Measurements from ENCODE around the gene GPR3. TPM values are rescaled to one million over a fixed set of nuclear protein-coding genes. Genes with fewer than 3 reads are reported as not detected.

The GPR3 gene
- total and polyA plus RNA-seq, 2 of the 8 experiments (the other 6 are each of a cell fraction or from before 2014, with no cell fraction given) = 9.9 to 26.5 TPM

- TF ChIP-seq, protein P1, sequence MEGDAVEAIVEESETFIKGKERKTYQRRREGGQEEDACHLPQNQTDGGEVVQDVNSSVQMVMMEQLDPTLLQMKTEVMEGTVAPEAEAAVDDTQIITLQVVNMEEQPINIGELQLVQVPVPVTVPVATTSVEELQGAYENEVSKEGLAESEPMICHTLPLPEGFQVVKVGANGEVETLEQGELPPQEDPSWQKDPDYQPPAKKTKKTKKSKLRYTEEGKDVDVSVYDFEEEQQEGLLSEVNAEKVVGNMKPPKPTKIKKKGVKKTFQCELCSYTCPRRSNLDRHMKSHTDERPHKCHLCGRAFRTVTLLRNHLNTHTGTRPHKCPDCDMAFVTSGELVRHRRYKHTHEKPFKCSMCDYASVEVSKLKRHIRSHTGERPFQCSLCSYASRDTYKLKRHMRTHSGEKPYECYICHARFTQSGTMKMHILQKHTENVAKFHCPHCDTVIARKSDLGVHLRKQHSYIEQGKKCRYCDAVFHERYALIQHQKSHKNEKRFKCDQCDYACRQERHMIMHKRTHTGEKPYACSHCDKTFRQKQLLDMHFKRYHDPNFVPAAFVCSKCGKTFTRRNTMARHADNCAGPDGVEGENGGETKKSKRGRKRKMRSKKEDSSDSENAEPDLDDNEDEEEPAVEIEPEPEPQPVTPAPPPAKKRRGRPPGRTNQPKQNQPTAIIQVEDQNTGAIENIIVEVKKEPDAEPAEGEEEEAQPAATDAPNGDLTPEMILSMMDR (IDR thresholded peaks at IDR 0.05; ENCODE audit: control extremely low read depth in 1 of 3, insufficient read depth in 1 of 3, low read depth in 1 of 3, low read length in 3 of 3) = no peak
- no peak for TF ChIP-seq RNF2 (IDR thresholded peaks at IDR 0.05; ENCODE audit: borderline replicate concordance, low read depth, low read length, missing control alignments, poor library complexity, severe bottlenecking)
- TF ChIP-seq CBX8 (IDR thresholded peaks at IDR 0.05; ENCODE audit: borderline replicate concordance, low read depth, low read length) = no peak
These were observed 47.1 kb upstream of the GPR3 start (continued) for GRCh38 chr1:27345272-27345671.

Measured in H1 (cell line).